Vagina (tissue), 2 donors: Measurements from ENCODE around the gene SLC7A14. TPM values are rescaled to one million over a fixed set of nuclear protein-coding genes. Genes with fewer than 3 reads are reported as not detected.

ENCODE experiments used
- DNase-seq, 2 donors: peaks; one replicate each; pipeline ENCODE4 v3.0.0-alpha.2; 2017; ENCODE audit errors: extremely low spot score in 2 of 2
- H3K27ac ChIP-seq: fragments of 200-600 bp; sonication (generic); one replicate; pipeline ENCODE4 v1.5.1; 2019
- H3K27me3 ChIP-seq: fragments of 200-600 bp; sonication (generic); one replicate; pipeline ENCODE4 v1.5.1; 2019
- H3K36me3 ChIP-seq, 2 donors: fragments of 200-600 bp; sonication (generic); one replicate each; pipeline ENCODE4 v1.5.1; 2017 to 2019
- H3K4me1 ChIP-seq: fragments of 200-600 bp; sonication (generic); one replicate; pipeline ENCODE4 v1.5.1; 2019
- H3K4me3 ChIP-seq, 2 donors: fragments of 200-600 bp; sonication (generic); 1 replicate in 1 of 2; 2 replicates in 1 of 2; pipeline ENCODE4 v1.5.1; 2016 to 2019
- H3K9me3 ChIP-seq: fragments of 200-600 bp; sonication (generic); one replicate; pipeline ENCODE4 v1.5.1; 2019
- CTCF ChIP-seq, 3 experiments: fragments of 450-650 bp in 2 of 3; fragments of 200-600 bp in 1 of 3; sonication (generic) in 1 of 3; IDR thresholded peaks; one replicate each; pipeline ENCODE4 v1.5.1; 2017 to 2019; ENCODE audit warnings: antibody characterized with exemption in 3 of 3, mild to moderate bottlenecking in 2 of 3, moderate library complexity in 2 of 3
- POLR2A ChIP-seq, 2 donors: fragments of 450-650 bp; IDR thresholded peaks; one replicate each; pipeline ENCODE4 v1.6.1; 2017; ENCODE audit warnings: antibody characterized with exemption in 2 of 2, mild to moderate bottlenecking in 2 of 2, moderate library complexity in 2 of 2
- POLR2AphosphoS5 ChIP-seq, 2 donors: sonication (generic); formaldehyde crosslinking; IDR thresholded peaks; one replicate each; pipeline ENCODE4 v1.9.0; 2017; ENCODE audit warnings: antibody characterized with exemption in 2 of 2, mild to moderate bottlenecking in 2 of 2, low read depth in 1 of 2; ENCODE audit not compliant: insufficient read depth in 1 of 2
- intact Hi-C: fragments of 100-400 bp; cut with DNase I; formaldehyde crosslinking; loops from one replicate; pipeline ENCODE4 v1.15.1; 2023
- total RNA-seq: library from RNA; depleted of rRNA; stranded (reverse); fragments of >200 nt; gene quantifications from one replicate; pipeline ENCODE4 v1.2.3, GENCODE V29; 2016

SLC7A14 gene
- total RNA-seq, 1 donor from 2014 or later: 1.2 TPM

- no peak for DNase-seq
- no peak overlapping the region for H3K4me3 ChIP-seq
These were observed 122.9 kb downstream of the SLC7A14 start for GRCh38 chr3:170463011-170463410.

GRCh38 chr3:170458285-170458684 lies 127.6 kb downstream of the SLC7A14 start:
- TF ChIP-seq CTCF (IDR thresholded peaks at IDR 0.05): no peak
- no peak for TF ChIP-seq POLR2AphosphoS5 (IDR thresholded peaks at IDR 0.05; ENCODE audit: insufficient read depth in 1 of 2, low read depth in 1 of 2)
- TF ChIP-seq POLR2A (IDR thresholded peaks at IDR 0.05): no peak
- Histone ChIP-seq H3K4me3 (no peak overlapping the region), H3K4me1 (no peaks in the 10 kb centered on the region), H3K27ac (no peak overlapping the region), H3K36me3 (no peaks in the 10 kb centered on the region), H3K9me3 (no peaks in the 10 kb centered on the region), H3K27me3 (no peaks in the 10 kb centered on the region)
- intact Hi-C loops: no loop called here
- DNase-seq: no peak

More at GRCh38 chr3:170463011-170463410, 122.9 kb downstream of the SLC7A14 start:
- TF ChIP-seq CTCF (IDR thresholded peaks at IDR 0.05) (no peak), POLR2AphosphoS5 (IDR thresholded peaks at IDR 0.05; ENCODE audit: insufficient read depth in 1 of 2, low read depth in 1 of 2) (no peak), POLR2A (IDR thresholded peaks at IDR 0.05) (no peak)
- Histone ChIP-seq H3K27me3 (no peaks in the 10 kb centered on the region), H3K27ac (no peak overlapping the region), H3K36me3 (no peaks in the 10 kb centered on the region), H3K4me1 (peaks cover 4% of the 10 kb centered on the region), H3K9me3 (no peaks in the 10 kb centered on the region)
- intact Hi-C loops: no loop called here

- no peak for DNase-seq
- TF ChIP-seq POLR2A (IDR thresholded peaks at IDR 0.05) (no peak), POLR2AphosphoS5 (IDR thresholded peaks at IDR 0.05; ENCODE audit: insufficient read depth in 1 of 2, low read depth in 1 of 2) (no peak), CTCF (IDR thresholded peaks at IDR 0.05) (no peak)
- H3K27ac ChIP-seq: no peak overlapping the region
- no peak overlapping the region for H3K4me3 ChIP-seq
- intact Hi-C loops: no loop called here
- no peaks in the 10 kb centered on the region for H3K4me1 ChIP-seq
- H3K9me3 ChIP-seq: no peaks in the 10 kb centered on the region
- H3K36me3 ChIP-seq: no peaks in the 10 kb centered on the region
- H3K27me3 ChIP-seq: no peaks in the 10 kb centered on the region
These were observed 131.4 kb downstream of the SLC7A14 start for GRCh38 chr3:170454509-170454908.

- Histone ChIP-seq H3K4me3 (no peak overlapping the region), H3K27me3 (no peaks in the 10 kb centered on the region), H3K9me3 (no peaks in the 10 kb centered on the region), H3K27ac (no peak overlapping the region), H3K4me1 (peaks cover 8% of the 10 kb centered on the region), H3K36me3 (no peaks in the 10 kb centered on the region)
- intact Hi-C loops: no loop called here
- no peak for TF ChIP-seq CTCF (IDR thresholded peaks at IDR 0.05)
- no peak for TF ChIP-seq POLR2AphosphoS5 (IDR thresholded peaks at IDR 0.05; ENCODE audit: insufficient read depth in 1 of 2, low read depth in 1 of 2)
- TF ChIP-seq POLR2A (IDR thresholded peaks at IDR 0.05): no peak
- no peak for DNase-seq
These were observed 135.8 kb downstream of the SLC7A14 start for GRCh38 chr3:170450039-170450438.

- intact Hi-C loops: no loop called here
- no peaks in the 10 kb centered on the region for H3K36me3 ChIP-seq
- no peaks in the 10 kb centered on the region for H3K9me3 ChIP-seq
- H3K27ac ChIP-seq: peak overlapping the region; percentile 56
- no peak overlapping the region for H3K4me3 ChIP-seq
- no peak for DNase-seq
- H3K4me1 ChIP-seq: peaks cover 8% of the 10 kb centered on the region
- no peaks in the 10 kb centered on the region for H3K27me3 ChIP-seq
- no peak for TF ChIP-seq POLR2A (IDR thresholded peaks at IDR 0.05)
- TF ChIP-seq POLR2AphosphoS5 (IDR thresholded peaks at IDR 0.05; ENCODE audit: insufficient read depth in 1 of 2, low read depth in 1 of 2): no peak
- TF ChIP-seq CTCF (IDR thresholded peaks at IDR 0.05): no peak
These were observed 137.3 kb downstream of the SLC7A14 start for GRCh38 chr3:170448584-170448983.
